Prostate gland (tissue), 2 donors: ENCODE data around the gene B4GALT5.

ENCODE experiments used
- POLR2A ChIP-seq: fragments of 450-650 bp; IDR thresholded peaks from one replicate; pipeline ENCODE4 v1.6.1; 2016; ENCODE audit warnings: antibody characterized with exemption, mild to moderate bottlenecking
- POLR2AphosphoS5 ChIP-seq: sonication (generic); formaldehyde crosslinking; IDR thresholded peaks from one replicate; pipeline ENCODE4 v1.6.1; 2017; ENCODE audit warnings: antibody characterized with exemption
- TF ChIP-seq, protein P1 (sequence below), 4 experiments: fragments of 200-600 bp in 2 of 4; fragments of 450-650 bp in 2 of 4; sonication (generic) in 2 of 4; IDR thresholded peaks; 1 replicate in 3 of 4; 2 replicates in 1 of 4; pipeline ENCODE4 v1.5.1; 2016 to 2019; ENCODE audit warnings: antibody characterized with exemption in 4 of 4, mild to moderate bottlenecking in 2 of 4, moderate library complexity in 2 of 4

GRCh38 chr20:49727478-49727877 lies 13.8 kb upstream of the B4GALT5 start:
- TF ChIP-seq, protein P1, sequence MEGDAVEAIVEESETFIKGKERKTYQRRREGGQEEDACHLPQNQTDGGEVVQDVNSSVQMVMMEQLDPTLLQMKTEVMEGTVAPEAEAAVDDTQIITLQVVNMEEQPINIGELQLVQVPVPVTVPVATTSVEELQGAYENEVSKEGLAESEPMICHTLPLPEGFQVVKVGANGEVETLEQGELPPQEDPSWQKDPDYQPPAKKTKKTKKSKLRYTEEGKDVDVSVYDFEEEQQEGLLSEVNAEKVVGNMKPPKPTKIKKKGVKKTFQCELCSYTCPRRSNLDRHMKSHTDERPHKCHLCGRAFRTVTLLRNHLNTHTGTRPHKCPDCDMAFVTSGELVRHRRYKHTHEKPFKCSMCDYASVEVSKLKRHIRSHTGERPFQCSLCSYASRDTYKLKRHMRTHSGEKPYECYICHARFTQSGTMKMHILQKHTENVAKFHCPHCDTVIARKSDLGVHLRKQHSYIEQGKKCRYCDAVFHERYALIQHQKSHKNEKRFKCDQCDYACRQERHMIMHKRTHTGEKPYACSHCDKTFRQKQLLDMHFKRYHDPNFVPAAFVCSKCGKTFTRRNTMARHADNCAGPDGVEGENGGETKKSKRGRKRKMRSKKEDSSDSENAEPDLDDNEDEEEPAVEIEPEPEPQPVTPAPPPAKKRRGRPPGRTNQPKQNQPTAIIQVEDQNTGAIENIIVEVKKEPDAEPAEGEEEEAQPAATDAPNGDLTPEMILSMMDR (IDR thresholded peaks at IDR 0.05) = no peak
- TF ChIP-seq POLR2AphosphoS5 (no peak), POLR2A (no peak)
